Peyer's patch (tissue), 4 donors: Measurements from ENCODE around the gene HOXA5. TPM values are rescaled to one million over a fixed set of nuclear protein-coding genes. Genes with fewer than 3 reads are reported as not detected.

Experiments
- DNase-seq, 3 donors: peaks; one replicate each; pipeline ENCODE4 v3.0.0-alpha.2; 2017 to 2019
- H3K27ac ChIP-seq, 4 donors: fragments of 200-600 bp; sonication (generic); one replicate each; pipeline ENCODE4 v1.5.1; 2016 to 2019
- H3K27me3 ChIP-seq, 2 donors: fragments of 200-600 bp; sonication (generic); one replicate each; pipeline ENCODE4 v1.5.1; 2019
- H3K36me3 ChIP-seq, 3 donors: fragments of 200-600 bp; sonication (generic); one replicate each; pipeline ENCODE4 v1.5.1; 2016 to 2019
- H3K4me1 ChIP-seq, 4 donors: fragments of 200-600 bp; sonication (generic); one replicate each; pipeline ENCODE4 v1.5.1; 2016 to 2019
- H3K4me3 ChIP-seq, 4 donors: fragments of 200-600 bp; sonication (generic); 1 replicate in 3 of 4; 2 replicates in 1 of 4; pipeline ENCODE4 v1.5.1; 2016 to 2019; ENCODE audit warnings: mild to moderate bottlenecking in 1 of 4
- H3K9me3 ChIP-seq, 4 donors: fragments of 200-600 bp; sonication (generic); one replicate each; pipeline ENCODE4 v1.5.1; 2016 to 2019; ENCODE audit warnings: mild to moderate bottlenecking in 1 of 4
- POLR2A ChIP-seq, 2 donors: fragments of 450-650 bp; IDR thresholded peaks; one replicate each; pipeline ENCODE4 v1.5.1; 2017; ENCODE audit warnings: antibody characterized with exemption in 2 of 2, mild to moderate bottlenecking in 2 of 2, moderate library complexity in 2 of 2
- total RNA-seq, 4 donors: library from RNA; depleted of rRNA; stranded (reverse); fragments of >200 nt; gene quantifications; one replicate each; pipeline ENCODE4 v1.1.0, GENCODE V29; 2016
- TF ChIP-seq, protein P1 (sequence below), 6 experiments: fragments of 450-650 bp in 4 of 6; fragments of 200-600 bp in 2 of 6; sonication (generic) in 1 of 6; IDR thresholded peaks; one replicate each; pipeline ENCODE4 v1.5.1; 2017 to 2019; ENCODE audit warnings: antibody characterized with exemption in 6 of 6, mild to moderate bottlenecking in 3 of 6, moderate library complexity in 1 of 6

Gene HOXA5
- total RNA-seq, 4 donors from 2014 or later, result 8.3 to 24.3 (median 20.1) TPM

DNA sequence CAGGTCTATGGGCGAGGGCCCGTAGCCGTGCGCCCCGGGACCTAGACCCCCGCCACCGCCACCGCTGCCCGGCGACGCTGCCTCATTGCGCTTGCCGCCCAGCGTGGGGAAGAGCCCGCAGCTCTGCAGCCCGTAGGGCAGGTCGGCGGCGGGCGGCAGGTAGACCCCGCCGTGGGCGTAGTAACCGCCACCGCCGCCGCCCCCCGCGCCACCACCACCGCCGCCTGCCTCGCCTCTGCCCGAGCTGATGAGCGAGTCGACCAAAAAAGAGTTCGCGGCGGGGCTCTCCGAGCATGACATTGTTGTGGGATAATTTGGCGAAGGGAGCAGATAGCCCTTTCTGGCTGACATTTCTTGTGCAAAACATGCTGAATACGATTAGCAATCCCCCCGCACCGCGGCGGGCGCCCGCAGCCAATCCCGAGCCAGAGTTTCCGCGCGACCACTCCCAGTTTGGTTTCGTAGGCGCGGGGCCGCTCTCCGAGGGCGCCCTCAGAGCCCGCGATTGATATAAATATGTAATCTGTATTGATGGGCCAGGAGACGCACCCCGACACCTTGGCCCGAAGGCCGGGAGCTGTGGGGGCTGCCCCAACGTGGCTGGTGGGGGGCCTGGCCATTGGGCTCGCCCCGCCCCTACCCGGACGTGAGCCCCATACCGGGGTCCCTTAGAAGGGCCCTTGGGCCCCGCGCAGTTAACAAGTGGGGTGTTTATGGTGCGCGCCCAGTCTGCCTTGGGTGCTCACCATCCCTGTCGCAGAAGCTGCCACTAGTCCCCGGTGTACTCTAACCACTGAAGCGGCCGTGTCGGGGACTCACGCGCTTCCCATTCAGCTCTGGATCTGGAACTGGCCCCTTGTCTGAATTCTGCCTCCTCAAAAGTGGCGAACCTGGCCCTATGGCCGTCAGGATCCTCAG, 30.7 kb upstream of the HOXA5 start, which contains the start of gene HOXA10:
TSS of gene HOXA10 (minus strand) at position 365 of the 918 bp plus-strand sequence. CDS start at position 351, 14 bp downstream.
- no peaks in the 10 kb centered on the region for H3K36me3 ChIP-seq
- H3K9me3 ChIP-seq, result no peaks in the 10 kb centered on the region
- peak within 1 kb of the TSS; percentile 70 to 88 (median 86) for H3K27ac ChIP-seq
- peaks cover 0 to 22% (median 11%) of the 10 kb centered on the region in 4 donors for H3K4me1 ChIP-seq
- peaks cover 0 to 13% of the 10 kb centered on the region in 2 donors for H3K27me3 ChIP-seq
- H3K4me3 ChIP-seq, result peak within 1 kb of the TSS; percentile 37 to 84 (median 69)
- TF ChIP-seq, protein P1, sequence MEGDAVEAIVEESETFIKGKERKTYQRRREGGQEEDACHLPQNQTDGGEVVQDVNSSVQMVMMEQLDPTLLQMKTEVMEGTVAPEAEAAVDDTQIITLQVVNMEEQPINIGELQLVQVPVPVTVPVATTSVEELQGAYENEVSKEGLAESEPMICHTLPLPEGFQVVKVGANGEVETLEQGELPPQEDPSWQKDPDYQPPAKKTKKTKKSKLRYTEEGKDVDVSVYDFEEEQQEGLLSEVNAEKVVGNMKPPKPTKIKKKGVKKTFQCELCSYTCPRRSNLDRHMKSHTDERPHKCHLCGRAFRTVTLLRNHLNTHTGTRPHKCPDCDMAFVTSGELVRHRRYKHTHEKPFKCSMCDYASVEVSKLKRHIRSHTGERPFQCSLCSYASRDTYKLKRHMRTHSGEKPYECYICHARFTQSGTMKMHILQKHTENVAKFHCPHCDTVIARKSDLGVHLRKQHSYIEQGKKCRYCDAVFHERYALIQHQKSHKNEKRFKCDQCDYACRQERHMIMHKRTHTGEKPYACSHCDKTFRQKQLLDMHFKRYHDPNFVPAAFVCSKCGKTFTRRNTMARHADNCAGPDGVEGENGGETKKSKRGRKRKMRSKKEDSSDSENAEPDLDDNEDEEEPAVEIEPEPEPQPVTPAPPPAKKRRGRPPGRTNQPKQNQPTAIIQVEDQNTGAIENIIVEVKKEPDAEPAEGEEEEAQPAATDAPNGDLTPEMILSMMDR (IDR thresholded peaks at IDR 0.05), result no peak
- TF ChIP-seq POLR2A (IDR thresholded peaks at IDR 0.05), result peak; percentile 51 to 68
- peak in 2 of 3 donors; percentile 67 to 75 for DNase-seq

DNA sequence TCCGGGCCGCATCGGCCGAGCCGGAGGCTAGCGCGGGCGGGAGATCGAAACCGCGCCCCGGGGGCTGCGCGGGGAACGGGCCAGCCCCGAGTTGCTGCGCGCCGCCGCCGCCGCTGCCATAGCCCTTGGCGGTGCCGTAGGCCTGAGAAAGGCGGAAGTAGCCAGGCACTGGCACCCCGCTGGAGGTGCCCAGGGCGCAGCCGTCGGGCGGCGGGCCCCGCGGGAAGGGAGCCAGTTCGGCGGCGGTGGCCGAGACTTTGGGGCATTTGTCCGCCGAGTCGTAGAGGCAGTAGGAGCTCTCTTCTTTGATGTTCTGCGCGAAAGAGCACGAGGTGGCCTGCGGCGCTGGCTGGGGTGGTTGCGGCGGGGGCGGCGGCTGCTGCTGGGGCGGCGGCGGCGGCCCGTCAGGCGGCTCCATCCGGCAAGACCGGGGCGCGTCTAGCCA, 30.1 kb upstream of the HOXA5 start:
- Histone ChIP-seq H3K4me1 (peaks cover 0 to 22% (median 11%) of the 10 kb centered on the region in 4 donors), H3K27ac (peak overlapping the region; percentile 70 to 88 (median 86)), H3K4me3 (peak overlapping the region; percentile 37 to 84 (median 69)), H3K27me3 (peaks cover 0 to 13% of the 10 kb centered on the region in 2 donors), H3K36me3 (no peaks in the 10 kb centered on the region), H3K9me3 (no peaks in the 10 kb centered on the region)
- no peak for TF ChIP-seq POLR2A (IDR thresholded peaks at IDR 0.05)
- DNase-seq, result peak in 2 of 3 donors; percentile 66 to 79

DNA sequence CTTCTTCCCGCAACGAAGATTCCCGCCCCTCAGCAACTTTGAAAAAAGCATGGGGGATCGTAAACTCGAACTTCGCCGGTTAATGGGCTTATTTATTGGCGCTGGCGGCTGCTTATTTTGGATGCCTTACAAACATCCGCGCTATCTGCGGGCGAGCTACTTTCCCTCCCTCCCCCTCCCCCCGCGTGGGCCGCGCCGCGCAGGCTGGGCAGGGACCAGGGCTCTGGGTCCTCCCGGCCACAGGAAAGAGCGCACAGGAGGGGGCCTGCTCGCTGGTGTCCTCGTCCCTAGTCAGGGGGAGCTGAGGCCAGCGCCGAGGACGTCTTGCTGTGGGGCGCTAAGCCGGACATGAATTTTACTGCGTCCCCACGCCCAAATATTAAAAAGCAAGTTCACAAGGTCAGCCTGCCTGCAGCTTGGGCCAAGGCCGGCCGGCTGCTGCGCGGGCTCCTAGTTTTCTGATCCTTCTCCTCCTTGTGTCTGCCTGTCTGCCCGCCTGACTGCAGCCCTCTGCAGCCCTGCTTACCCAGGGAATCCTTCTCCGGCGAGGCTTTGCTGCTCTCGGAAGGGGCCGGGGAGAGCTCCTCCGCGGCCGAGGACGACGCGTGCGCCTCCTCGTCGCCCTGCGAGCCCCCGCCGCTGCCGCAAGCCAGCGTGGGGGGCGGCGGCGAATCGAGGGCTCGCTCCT, 29.5 kb upstream of the HOXA5 start:
- peak in 2 of 3 donors; percentile 75 to 82 for DNase-seq
- Histone ChIP-seq H3K4me3 (peak overlapping the region; percentile 37 to 84 (median 69)), H3K36me3 (no peaks in the 10 kb centered on the region), H3K27me3 (peaks cover 0 to 16% of the 10 kb centered on the region in 2 donors), H3K4me1 (peaks cover 0 to 22% (median 11%) of the 10 kb centered on the region in 4 donors), H3K27ac (peak overlapping the region; percentile 70 to 88 (median 86)), H3K9me3 (no peaks in the 10 kb centered on the region)
- TF ChIP-seq, protein P1 (IDR thresholded peaks at IDR 0.05), result no peak
- TF ChIP-seq POLR2A (IDR thresholded peaks at IDR 0.05), result no peak

DNA sequence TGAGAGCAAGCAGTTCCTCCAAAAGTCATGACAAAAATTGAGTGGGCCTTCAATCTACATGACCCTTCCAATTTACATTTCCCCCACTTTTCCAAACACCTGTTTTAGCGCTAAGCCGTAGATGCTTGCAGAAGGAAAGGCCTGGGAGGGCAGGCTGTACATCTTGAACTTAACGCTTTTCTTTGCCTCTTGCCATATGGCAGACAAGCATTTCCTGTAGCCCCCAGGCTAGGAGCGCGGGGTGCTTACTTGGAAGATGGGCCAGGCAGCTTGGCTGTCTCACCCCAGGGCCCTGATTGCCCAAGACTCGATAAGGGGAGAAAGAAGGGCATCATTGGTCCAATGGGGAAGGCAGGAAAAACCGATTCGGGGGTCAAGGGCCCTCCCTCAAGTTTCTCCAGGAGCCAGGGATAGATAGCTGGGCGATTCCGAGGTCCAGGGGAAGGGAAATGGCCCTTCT, 28.9 kb upstream of the HOXA5 start:
- peak overlapping the region in 3 of 4 donors; percentile 85 to 88 (median 87) for H3K27ac ChIP-seq
- H3K36me3 ChIP-seq, result no peaks in the 10 kb centered on the region
- no peaks in the 10 kb centered on the region for H3K9me3 ChIP-seq
- peaks cover 0 to 22% (median 11%) of the 10 kb centered on the region in 4 donors for H3K4me1 ChIP-seq
- H3K27me3 ChIP-seq, result peaks cover 0 to 16% of the 10 kb centered on the region in 2 donors
- peak in 2 of 3 donors; percentile 46 to 56 for DNase-seq
- TF ChIP-seq, protein P1 (IDR thresholded peaks at IDR 0.05), result no peak
- no peak for TF ChIP-seq POLR2A (IDR thresholded peaks at IDR 0.05)
- peak overlapping the region in 3 of 4 donors; percentile 37 to 84 (median 81) for H3K4me3 ChIP-seq

DNA sequence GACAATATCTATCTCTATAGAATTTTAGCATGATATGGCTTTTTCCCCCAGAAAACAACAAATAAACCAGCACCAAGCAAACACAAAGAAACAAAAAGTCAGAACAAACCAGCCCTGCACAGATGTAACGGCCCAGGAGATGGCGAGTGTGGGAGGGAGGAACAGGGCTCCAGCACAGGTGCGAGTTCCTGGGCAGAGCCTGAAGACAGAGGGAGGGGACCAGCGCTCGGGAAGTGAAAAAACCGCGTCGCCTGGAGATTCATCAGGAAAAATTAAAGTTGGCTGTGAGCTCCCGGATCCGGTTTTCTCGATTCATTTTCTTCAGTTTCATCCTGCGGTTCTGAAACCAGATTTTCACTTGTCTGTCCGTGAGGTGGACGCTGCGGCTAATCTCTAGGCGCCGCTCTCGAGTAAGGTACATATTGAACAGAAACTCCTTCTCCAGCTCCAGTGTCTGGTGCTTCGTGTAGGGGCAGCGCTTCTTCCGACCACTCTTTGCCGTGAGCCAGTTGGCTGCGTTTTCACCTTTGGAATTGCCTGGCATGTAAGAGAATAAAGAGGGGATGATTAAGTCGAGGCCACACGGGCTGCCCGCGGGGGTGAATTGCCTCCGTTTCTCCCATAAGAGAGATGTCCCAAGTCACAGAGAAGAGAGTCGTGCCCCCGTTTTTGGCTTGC, 28.3 kb upstream of the HOXA5 start:
- Histone ChIP-seq H3K27ac (peak overlapping the region in 3 of 4 donors; percentile 85 to 88 (median 87)), H3K9me3 (no peaks in the 10 kb centered on the region), H3K36me3 (no peaks in the 10 kb centered on the region), H3K27me3 (peaks cover 0 to 16% of the 10 kb centered on the region in 2 donors), H3K4me3 (peak overlapping the region in 3 of 4 donors; percentile 37 to 84 (median 81)), H3K4me1 (peaks cover 0 to 22% (median 11%) of the 10 kb centered on the region in 4 donors)
- peak in 2 of 3 donors; percentile 54 to 68 for DNase-seq
- TF ChIP-seq, protein P1 (IDR thresholded peaks at IDR 0.05), result no peak
- TF ChIP-seq POLR2A (IDR thresholded peaks at IDR 0.05), result peak in 1 of 2 donors; percentile 16
